Activated CD4-positive, alpha-beta T cell treated with anti-CD3 and anti-CD28 coated beads, Interleukin-2, amount 10 ng/mL, durations not matched to agents 24 days and 14 days (primary cell): ENCODE results near the gene PRUNE2. TPM values are rescaled to one million over a fixed set of nuclear protein-coding genes. Genes with fewer than 3 reads are reported as not detected.
A peak's percentile ranks its signal among the peaks of the same experiment; 100 is the strongest.

ENCODE experiments used
- DNase-seq: peaks from one replicate; pipeline ENCODE4 v3.0.0; 2022
- H3K27ac Mint-ChIP-seq: one replicate; pipeline ENCODE4 v1.8.0; 2022; ENCODE audit warnings: mild to moderate bottlenecking, mixed read lengths
- H3K27me3 Mint-ChIP-seq: one replicate; pipeline ENCODE4 v1.8.0; 2022; ENCODE audit warnings: mixed read lengths
- H3K36me3 Mint-ChIP-seq: one replicate; pipeline ENCODE4 v1.8.0; 2022; ENCODE audit warnings: low read depth, mild to moderate bottlenecking, mixed read lengths
- H3K4me1 Mint-ChIP-seq: one replicate; pipeline ENCODE4 v1.8.0; 2021; ENCODE audit warnings: mixed read lengths
- H3K4me3 Mint-ChIP-seq: one replicate; pipeline ENCODE4 v1.8.0; 2022; ENCODE audit warnings: mild to moderate bottlenecking, moderate library complexity, mixed read lengths
- H3K9me3 Mint-ChIP-seq: one replicate; pipeline ENCODE4 v1.8.0; 2021; ENCODE audit warnings: mixed read lengths
- intact Hi-C: fragments of 100-400 bp; cut with micrococcal nuclease; formaldehyde crosslinking; loops from one replicate; pipeline ENCODE4 v1.15.1; 2023
- total RNA-seq: library from RNA; stranded (reverse); gene quantifications from 2 replicates; pipeline ENCODE4 v1.2.3, GENCODE V29; 2022

PRUNE2 gene
- total RNA-seq, 1 donor from 2014 or later, result 0.40 TPM

DNA sequence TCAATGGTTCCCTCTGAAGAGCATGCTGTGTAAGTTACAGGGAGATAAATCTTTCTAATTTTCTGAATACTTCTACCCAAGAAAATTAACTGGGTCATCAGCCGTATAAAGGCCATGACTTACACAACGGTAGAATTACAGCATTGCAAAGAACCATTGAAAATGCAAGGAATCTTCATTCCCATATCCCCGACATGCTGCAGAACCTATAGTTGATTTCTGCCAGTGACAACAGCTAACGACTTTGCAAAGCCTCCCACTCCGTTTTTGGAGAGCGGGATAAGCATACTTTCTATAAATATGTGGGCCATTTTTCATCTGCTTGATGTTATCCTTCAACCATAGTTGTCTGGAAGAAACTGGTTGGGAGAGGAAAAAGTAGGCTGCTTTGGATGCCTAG lies 85.5 kb downstream of the PRUNE2 start:
- intact Hi-C loops, result no loop called here
- no peak overlapping the region for H3K27ac Mint-ChIP-seq
- H3K36me3 Mint-ChIP-seq, result no peaks in the 10 kb centered on the region
- H3K4me3 Mint-ChIP-seq, result no peak overlapping the region
- no peak for DNase-seq
- H3K4me1 Mint-ChIP-seq, result no peaks in the 10 kb centered on the region
- peaks cover 3% of the 10 kb centered on the region for H3K27me3 Mint-ChIP-seq
- no peaks in the 10 kb centered on the region for H3K9me3 Mint-ChIP-seq

DNA sequence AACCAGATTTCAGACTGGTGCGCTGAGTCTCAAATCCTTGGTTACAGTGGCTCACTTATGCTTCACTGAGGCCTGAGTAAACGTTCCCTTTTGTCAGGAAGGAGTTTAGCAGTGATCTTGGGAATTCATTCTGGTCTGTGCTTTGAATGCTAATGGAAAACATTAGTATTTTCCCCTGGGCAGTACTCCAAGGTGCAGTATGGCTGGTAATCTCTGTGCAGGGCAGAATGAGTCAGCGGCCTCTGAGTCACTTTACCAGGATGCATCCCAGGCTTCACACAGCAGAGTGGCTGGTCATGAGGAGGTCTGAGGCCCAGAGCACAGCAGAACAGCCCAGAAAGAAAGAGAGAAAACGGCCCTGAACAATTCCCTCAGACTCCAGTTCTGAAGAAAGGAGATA lies 87.6 kb downstream of the PRUNE2 start:
- Mint-ChIP-seq H3K9me3 (no peaks in the 10 kb centered on the region), H3K36me3 (no peaks in the 10 kb centered on the region), H3K4me3 (no peak overlapping the region), H3K27ac (no peak overlapping the region), H3K27me3 (peaks cover 3% of the 10 kb centered on the region), H3K4me1 (no peaks in the 10 kb centered on the region)
- intact Hi-C loops, result no loop called here
- DNase-seq, result no peak

- Mint-ChIP-seq H3K27me3 (peaks cover 5% of the 10 kb centered on the region), H3K27ac (no peak overlapping the region), H3K36me3 (no peaks in the 10 kb centered on the region), H3K9me3 (no peaks in the 10 kb centered on the region), H3K4me3 (no peak overlapping the region), H3K4me1 (no peaks in the 10 kb centered on the region)
- intact Hi-C loops, result no loop called here
- DNase-seq, result no peak
Measured at GRCh38 chr9:76817489-76817888, 88.4 kb downstream of the PRUNE2 start.

- H3K4me1 Mint-ChIP-seq, result no peaks in the 10 kb centered on the region
- H3K27ac Mint-ChIP-seq, result no peak overlapping the region
- H3K27me3 Mint-ChIP-seq, result peaks cover 7% of the 10 kb centered on the region
- H3K9me3 Mint-ChIP-seq, result no peaks in the 10 kb centered on the region
- H3K4me3 Mint-ChIP-seq, result no peak overlapping the region
- intact Hi-C loops, result no loop called here
- H3K36me3 Mint-ChIP-seq, result no peaks in the 10 kb centered on the region
- DNase-seq, result no peak
Measured at GRCh38 chr9:76812591-76812990, 93.3 kb downstream of the PRUNE2 start.

- Mint-ChIP-seq H3K27ac (no peak overlapping the region), H3K27me3 (peaks cover 7% of the 10 kb centered on the region), H3K36me3 (no peaks in the 10 kb centered on the region), H3K4me1 (no peaks in the 10 kb centered on the region), H3K4me3 (no peak overlapping the region), H3K9me3 (no peaks in the 10 kb centered on the region)
- peak; percentile 65 for DNase-seq
- intact Hi-C loops, result loop anchor here (1.0 kb wide), 1 partner anchor 202 kb away; no protein-coding TSS in a partner anchor
Measured at GRCh38 chr9:76810377-76810957, 95.4 kb downstream of the PRUNE2 start.

DNA sequence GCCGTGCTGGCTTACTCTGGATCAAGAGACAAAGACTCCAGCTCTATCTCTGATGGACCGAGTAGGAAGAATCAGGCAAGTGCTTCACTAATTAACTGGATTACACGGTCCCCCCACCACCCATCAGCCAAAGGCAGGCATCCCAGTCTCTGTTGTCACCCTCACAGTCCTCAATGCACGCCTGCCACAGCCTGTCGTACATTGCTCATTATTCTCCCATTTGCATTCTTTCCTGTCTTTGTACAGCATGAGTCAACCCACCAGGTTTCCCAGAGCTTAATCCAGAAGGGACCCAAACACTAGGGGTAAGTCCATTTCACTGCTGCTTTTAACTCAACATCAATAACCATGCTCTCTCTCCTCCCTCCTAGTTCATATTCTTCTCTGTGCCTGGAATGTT lies 97.3 kb downstream of the PRUNE2 start:
- Mint-ChIP-seq H3K4me1 (no peaks in the 10 kb centered on the region), H3K27me3 (peaks cover 7% of the 10 kb centered on the region), H3K36me3 (no peaks in the 10 kb centered on the region), H3K4me3 (no peak overlapping the region), H3K9me3 (no peaks in the 10 kb centered on the region), H3K27ac (no peak overlapping the region)
- no peak for DNase-seq
- intact Hi-C loops, result no loop called here

- Mint-ChIP-seq H3K36me3 (no peaks in the 10 kb centered on the region), H3K4me3 (no peak overlapping the region), H3K9me3 (no peaks in the 10 kb centered on the region), H3K27ac (no peak overlapping the region), H3K4me1 (no peaks in the 10 kb centered on the region), H3K27me3 (no peaks in the 10 kb centered on the region)
- DNase-seq, result no peak
- intact Hi-C loops, result no loop called here
Measured at GRCh38 chr9:76803762-76804161, 102.2 kb downstream of the PRUNE2 start.

DNA sequence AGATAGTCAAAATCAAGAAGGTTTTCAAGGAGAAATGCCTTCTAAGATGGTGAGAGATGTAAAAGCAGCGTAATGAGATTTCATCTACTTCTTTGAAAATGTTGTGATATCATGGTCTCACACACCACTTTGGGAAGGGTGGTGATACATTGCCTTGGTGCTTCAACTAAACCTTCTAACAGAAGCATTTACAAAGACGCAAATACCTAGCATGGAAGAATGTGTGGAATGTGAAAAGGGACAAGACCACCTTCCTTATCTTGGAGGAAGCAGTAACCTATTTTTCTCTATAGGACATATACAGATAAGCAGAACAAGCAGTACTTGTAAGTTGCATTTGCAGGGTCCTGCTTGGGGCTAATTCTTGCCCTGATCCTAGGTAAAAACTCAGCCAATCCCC lies 102.8 kb downstream of the PRUNE2 start:
- intact Hi-C loops, result no loop called here
- Mint-ChIP-seq H3K27me3 (no peaks in the 10 kb centered on the region), H3K36me3 (no peaks in the 10 kb centered on the region), H3K27ac (no peak overlapping the region), H3K4me1 (no peaks in the 10 kb centered on the region), H3K9me3 (no peaks in the 10 kb centered on the region), H3K4me3 (no peak overlapping the region)
- no peak for DNase-seq

GRCh38 chr9:76800901-76801300 lies 105.0 kb downstream of the PRUNE2 start:
- no peak overlapping the region for H3K4me3 Mint-ChIP-seq
- DNase-seq, result no peak
- no peaks in the 10 kb centered on the region for H3K36me3 Mint-ChIP-seq
- peaks cover 5% of the 10 kb centered on the region for H3K27me3 Mint-ChIP-seq
- intact Hi-C loops, result no loop called here
- H3K4me1 Mint-ChIP-seq, result no peaks in the 10 kb centered on the region
- no peaks in the 10 kb centered on the region for H3K9me3 Mint-ChIP-seq
- no peak overlapping the region for H3K27ac Mint-ChIP-seq

- Mint-ChIP-seq H3K27ac (no peak overlapping the region), H3K9me3 (no peaks in the 10 kb centered on the region), H3K36me3 (no peaks in the 10 kb centered on the region), H3K27me3 (peaks cover 5% of the 10 kb centered on the region), H3K4me1 (no peaks in the 10 kb centered on the region), H3K4me3 (no peak overlapping the region)
- no peak for DNase-seq
- intact Hi-C loops, result no loop called here
Measured at GRCh38 chr9:76799473-76799872, 106.4 kb downstream of the PRUNE2 start.

DNA sequence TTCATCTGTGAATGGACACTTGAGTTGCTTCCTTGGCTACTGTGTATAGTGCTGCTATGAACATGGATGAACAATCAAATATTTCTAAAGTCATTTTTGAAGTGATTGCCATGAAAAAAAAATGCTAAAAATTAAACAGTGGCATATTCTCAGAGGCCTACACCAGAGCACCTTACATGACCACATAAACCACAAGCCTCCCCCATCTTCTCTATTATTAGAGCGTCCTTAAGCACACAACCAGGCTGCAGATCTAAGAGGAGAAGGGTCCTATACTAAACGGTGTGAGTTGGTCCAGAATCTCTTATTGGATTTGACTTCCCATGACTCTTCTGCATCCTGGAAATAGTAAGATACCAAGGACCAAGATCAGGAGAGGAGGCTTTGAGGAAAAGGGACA lies 107.4 kb downstream of the PRUNE2 start:
- Mint-ChIP-seq H3K4me1 (no peaks in the 10 kb centered on the region), H3K36me3 (no peaks in the 10 kb centered on the region), H3K9me3 (no peaks in the 10 kb centered on the region), H3K4me3 (no peak overlapping the region), H3K27me3 (peaks cover 5% of the 10 kb centered on the region), H3K27ac (no peak overlapping the region)
- intact Hi-C loops, result no loop called here
- DNase-seq, result no peak

- Mint-ChIP-seq H3K4me1 (no peaks in the 10 kb centered on the region), H3K4me3 (no peak overlapping the region), H3K36me3 (no peaks in the 10 kb centered on the region), H3K27me3 (peaks cover 5% of the 10 kb centered on the region), H3K27ac (no peak overlapping the region), H3K9me3 (no peaks in the 10 kb centered on the region)
- DNase-seq, result no peak
- intact Hi-C loops, result no loop called here
Measured at GRCh38 chr9:76796296-76796695, 109.6 kb downstream of the PRUNE2 start.

DNA sequence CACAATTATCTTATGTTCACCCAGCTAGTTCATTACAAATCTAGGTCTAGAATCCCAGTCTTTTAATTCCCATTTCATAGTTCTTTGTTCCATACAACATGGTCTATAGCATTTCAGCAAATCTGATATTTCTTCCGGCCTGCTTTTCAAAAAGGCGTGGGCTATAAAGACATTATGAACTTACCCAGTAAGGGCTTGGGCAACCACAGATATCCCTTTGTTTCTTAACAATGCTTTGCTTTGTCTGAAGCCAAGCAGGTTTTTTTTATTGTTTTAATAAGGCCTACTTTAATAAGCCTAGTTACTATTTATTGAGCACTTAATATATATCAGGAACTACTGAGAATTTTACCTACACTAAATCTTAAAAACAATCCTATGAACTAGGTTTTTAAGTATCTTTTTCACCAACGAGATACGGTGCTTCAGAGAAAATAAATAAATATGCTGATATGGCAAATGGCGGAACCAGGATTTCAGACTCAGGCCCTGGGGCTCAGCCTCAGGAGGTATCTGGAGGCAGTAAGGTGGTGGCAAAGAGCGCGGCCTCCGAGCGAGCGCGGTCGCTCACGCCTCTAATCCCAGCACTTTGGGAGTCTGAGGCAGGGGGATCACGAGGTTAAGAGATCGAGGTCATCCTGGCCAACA lies 112.0 kb downstream of the PRUNE2 start:
- Mint-ChIP-seq H3K36me3 (no peaks in the 10 kb centered on the region), H3K4me1 (no peaks in the 10 kb centered on the region), H3K27me3 (peaks cover 5% of the 10 kb centered on the region), H3K9me3 (no peaks in the 10 kb centered on the region), H3K27ac (no peak overlapping the region), H3K4me3 (no peak overlapping the region)
- intact Hi-C loops, result no loop called here
- no peak for DNase-seq

GRCh38 chr9:76789840-76790239 lies 116.1 kb downstream of the PRUNE2 start:
- DNase-seq, result no peak
- Mint-ChIP-seq H3K27ac (no peak overlapping the region), H3K4me3 (no peak overlapping the region), H3K9me3 (no peaks in the 10 kb centered on the region), H3K4me1 (no peaks in the 10 kb centered on the region), H3K27me3 (peaks cover 7% of the 10 kb centered on the region), H3K36me3 (no peaks in the 10 kb centered on the region)
- intact Hi-C loops, result no loop called here

GRCh38 chr9:76787677-76788076 lies 118.2 kb downstream of the PRUNE2 start:
- Mint-ChIP-seq H3K27ac (no peak overlapping the region), H3K9me3 (no peaks in the 10 kb centered on the region), H3K27me3 (peaks cover 7% of the 10 kb centered on the region), H3K4me1 (no peaks in the 10 kb centered on the region), H3K36me3 (no peaks in the 10 kb centered on the region), H3K4me3 (no peak overlapping the region)
- intact Hi-C loops, result no loop called here
- no peak for DNase-seq
